Jurkat, Clone E6-1 (cell line): Measurements from ENCODE around the gene EVI5L.
A peak's percentile ranks its signal among the peaks of the same experiment; 100 is the strongest.

ENCODE experiments used
- DNase-seq: peaks from one replicate; pipeline ENCODE4 v3.0.0-alpha.2; 2011; ENCODE audit warnings: low read depth, low spot score
- H3K4me3 ChIP-seq: 2 replicates; pipeline ENCODE4 v1.5.1; 2011; ENCODE audit warnings: mild to moderate bottlenecking, low read length, control low read depth, moderate library complexity

Gene EVI5L

DNA sequence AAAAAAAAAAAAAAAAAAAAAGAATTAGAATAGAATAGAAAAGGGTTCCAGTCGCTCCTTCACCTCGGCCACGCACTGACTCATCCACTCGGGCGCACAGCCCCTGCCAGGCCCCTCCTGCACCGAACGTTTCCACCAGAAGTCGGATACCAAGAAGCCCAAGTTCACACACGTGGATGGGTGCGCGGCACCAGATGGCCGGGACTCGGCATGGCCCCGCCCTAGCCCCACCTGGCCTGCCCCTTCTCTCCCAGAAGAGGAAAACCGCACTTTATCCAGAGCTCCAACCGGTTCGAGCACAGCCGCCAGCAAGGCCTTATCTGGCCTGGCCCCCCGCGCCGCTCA, 38.3 kb downstream of the EVI5L start:
- DNase-seq = no peak
- H3K4me3 ChIP-seq = no peak overlapping the region

DNA sequence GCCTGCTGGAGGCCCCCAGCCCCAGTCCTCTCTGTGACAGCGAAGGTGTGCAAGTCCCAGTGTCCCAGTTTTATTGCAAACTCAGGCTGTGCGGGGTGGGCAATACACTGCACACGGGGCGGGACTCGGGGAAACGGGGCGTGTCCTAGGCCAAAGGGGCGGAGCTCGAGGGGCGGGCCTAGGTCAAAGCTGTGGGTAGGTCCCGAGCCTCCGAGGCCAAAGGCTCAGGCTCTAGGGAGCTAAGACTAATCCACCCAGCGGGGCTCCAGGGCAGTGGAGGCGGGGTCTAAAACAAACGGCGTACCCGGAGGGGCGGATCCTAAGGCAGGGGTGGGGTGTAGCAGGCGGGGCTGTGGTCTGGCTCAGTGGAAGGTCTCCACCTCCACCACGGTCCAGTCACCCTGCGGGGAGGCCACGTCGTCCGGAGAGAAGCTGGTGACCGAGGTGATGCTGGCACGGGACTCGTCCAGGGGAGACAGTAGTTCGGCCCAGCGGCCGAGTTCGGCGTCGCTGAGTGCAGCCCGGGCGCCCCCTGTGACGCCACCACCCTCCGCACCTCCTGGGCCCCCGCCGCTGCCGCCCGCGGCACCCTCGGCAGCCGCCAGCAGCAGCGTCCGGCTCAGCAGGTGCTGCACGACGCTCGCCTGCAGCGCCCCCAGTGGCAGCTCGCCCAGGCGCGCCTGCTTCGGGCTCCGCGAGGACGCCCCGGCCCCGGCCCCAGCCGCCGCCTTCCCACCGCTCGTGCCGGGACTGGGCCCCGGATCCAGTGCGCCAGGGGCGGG, 38.8 kb downstream of the EVI5L start:
- H3K4me3 ChIP-seq = peak overlapping the region; percentile 51
- DNase-seq = peak; percentile 76

DNA sequence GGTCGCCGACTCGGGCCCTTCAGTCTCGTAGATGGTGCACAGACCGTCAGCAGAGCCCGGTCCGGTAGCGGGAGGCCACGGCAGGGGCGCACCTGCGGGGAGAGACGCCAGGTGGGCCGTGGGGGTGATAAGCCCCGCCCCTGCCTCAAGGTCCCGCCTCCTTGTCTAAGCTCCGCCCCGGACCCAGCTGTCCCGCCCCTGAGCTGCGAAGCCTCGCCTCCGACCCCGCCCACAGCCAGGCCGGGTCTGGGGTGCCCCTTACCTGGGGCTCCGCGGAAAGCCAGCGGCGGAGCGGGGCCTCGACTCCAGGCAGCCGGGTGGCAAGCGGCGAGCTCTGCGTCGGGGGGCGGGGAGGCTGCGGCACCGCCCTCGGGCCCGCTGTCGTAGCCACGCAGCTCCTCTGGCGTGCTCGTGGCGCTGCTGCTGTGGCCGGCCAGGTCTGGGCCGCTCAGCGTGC, 39.5 kb downstream of the EVI5L start:
- no peak for DNase-seq
- peak overlapping the region; percentile 37 for H3K4me3 ChIP-seq

- no peak overlapping the region for H3K4me3 ChIP-seq
- DNase-seq = peak; percentile 82
Observed at GRCh38 chr19:7869910-7870511, 40.0 kb downstream of the EVI5L start.

DNA sequence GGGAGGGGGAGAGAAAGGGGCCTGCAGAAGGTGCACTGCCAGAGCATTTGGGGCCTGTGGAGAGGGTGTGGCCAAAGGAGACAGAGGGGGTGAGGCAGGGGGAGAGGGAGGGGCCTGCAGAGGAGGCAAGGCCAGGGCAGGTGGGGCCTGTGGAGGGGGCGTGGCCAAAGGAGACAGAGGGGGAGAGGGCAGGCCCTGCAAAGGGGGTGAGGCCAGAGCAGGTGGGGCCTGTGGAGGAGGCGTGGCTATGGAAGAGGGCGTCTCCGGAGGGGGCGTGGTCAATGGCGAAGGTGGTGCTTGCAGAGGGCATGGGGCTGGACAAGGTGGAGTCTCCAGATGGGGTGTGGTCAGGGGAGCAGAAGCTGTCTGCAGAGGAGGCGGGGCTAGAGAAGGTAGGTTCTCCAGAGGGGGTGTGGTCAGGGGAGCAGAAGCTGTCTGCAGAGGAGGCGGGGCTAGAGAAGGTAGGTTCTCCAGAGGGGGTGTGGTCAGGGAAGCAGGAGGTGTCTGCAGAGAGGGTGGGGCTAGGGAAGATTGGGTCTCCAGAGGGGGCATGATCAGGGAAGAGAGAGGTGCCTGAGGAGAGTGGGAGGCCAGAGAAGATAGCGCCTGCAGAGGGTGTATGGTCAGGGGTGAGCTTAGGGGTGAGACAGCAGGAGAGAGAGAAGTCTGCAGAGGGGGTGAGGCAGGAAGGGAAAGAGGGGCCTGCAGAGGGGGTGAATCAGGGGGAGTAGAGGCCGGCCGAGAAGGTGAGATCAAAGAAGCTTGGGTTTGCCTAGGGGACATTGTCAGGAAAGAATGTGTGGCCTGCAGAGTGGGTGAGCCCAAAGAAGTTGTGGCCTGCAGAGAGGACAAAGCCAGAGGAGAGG, 40.8 kb downstream of the EVI5L start:
- DNase-seq = peak; percentile 86
- H3K4me3 ChIP-seq = no peak overlapping the region

DNA sequence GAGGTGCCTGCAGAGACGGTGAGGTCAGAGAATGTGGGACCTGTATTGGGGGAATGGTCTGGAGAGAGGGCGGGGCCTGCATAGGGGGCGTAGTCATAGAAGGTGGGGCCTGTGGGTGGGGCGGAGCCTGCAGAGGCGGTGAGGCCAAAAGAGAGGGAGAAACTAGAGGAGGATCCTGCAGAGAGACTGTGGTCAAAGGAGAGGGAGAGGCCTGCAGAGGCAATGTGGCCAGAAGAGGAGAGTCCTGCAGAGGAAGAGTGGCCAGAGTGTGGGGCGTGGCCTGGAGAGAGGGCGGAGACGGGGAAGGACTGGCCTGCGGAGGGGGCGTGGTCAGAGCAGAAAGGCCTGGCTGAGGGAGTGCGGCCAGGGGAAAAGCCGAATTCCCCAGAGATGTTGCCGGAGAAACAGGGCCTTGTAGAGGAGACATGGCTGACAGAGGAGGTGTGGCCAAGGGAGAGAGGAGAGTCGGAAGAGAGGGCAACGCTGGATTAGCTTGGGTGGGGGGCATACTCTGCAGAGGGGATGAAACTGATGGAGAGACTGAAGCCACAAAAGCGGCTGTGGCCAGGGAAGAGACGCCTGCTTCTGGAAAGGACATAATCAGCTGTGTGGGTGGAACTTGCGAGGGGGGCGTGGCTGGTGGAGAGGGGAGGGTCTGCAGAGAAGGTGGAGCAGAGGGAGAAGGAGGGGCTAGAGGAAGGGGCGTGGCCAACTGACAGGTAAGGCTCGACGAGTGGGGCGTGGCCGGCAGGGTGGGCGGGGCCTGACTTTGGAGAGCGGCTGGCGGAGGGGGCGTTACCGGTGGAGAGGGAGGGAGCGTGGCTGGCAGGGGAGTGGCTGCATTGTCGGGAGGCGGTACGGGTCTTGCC, 41.7 kb downstream of the EVI5L start:
- DNase-seq = peak; percentile 68
- no peak overlapping the region for H3K4me3 ChIP-seq

- DNase-seq = no peak
- no peak overlapping the region for H3K4me3 ChIP-seq
Observed at GRCh38 chr19:7872306-7873204, 42.5 kb downstream of the EVI5L start.

GRCh38 chr19:7873304-7874075, 43.5 kb downstream of the EVI5L start:
- no peak for DNase-seq
- H3K4me3 ChIP-seq = peak overlapping the region; percentile 48

DNA sequence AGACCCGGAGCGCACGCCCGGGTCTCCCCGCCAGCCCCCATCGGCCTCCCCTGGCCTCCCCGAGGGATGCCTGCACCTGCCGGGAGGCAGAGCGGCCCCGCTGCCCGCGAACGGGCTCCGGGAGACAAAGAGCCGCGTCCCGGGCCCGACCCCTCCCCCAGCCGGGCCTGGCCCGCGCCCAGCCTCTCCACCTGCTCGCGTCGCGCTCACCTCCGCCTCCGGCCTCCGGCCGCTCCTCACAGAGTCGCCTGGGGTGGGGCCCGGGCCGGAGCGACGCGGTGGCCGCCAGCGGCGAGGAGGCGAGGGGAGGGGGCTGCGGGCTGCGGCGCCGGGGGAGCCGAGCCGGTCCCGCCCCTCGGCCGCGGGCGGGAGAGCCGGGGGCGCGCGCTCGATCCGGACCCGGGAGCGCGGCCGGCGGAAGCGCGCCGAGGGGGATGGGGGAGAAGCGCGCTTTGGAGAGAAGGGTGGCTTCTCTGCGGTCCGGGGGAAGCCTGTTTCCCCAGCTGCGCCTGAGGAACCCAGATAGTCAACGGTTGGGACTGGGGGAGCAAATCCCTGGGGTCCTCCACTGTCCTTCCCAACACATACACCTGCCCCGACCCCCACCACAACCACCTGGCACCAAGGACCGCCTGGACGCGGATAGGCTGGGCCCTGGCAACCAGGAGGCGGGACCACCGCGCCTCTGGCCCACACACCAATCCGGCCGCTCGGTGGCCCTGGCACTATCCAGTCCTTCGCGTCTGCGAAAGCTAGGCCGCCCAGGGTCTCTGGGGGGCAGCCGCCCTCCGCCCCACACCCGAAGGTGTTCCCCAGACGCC, 44.3 kb downstream of the EVI5L start, which contains the start of gene PRR36:
Gene PRR36, minus strand, starts transcription at position 315 of the 821 bp plus-strand sequence. CDS start 701 bp downstream, outside the sequence.
- DNase-seq = no peak
- H3K4me3 ChIP-seq = peak within 1 kb of the TSS; percentile 52

- no peak for DNase-seq
- H3K4me3 ChIP-seq = peak overlapping the region; percentile 52; the same call in 1 of the 2 replicates
Observed at GRCh38 chr19:7874897-7875273, 44.9 kb downstream of the EVI5L start.

DNA sequence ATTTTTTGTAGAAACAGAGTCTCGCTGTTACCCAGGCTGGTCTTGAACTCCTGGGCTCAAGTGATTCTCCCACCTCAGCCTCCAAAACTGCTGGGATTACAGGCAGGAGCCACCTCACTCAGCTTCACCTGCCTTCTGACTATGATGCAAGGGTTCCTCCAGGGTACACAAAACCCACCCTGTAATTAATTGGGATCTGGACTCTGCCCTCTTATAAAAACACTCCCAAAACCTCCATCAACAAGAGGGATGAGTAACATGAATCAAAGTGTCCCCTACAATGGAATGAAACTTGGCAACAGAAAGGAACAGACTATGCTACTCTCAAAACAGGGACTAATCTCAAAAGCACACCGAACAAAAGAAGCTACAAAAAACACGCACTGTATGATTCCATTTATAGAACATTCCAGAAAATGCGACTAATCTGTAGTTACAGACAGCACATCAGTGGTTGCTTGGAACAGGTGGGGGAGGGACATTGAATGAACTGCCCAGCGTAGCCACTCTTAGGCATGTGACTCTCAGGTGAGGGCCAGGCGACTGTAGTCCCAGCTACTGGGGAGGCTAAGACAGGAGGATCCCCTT, 47.3 kb downstream of the EVI5L start:
- DNase-seq = no peak
- H3K4me3 ChIP-seq = no peak overlapping the region

DNA sequence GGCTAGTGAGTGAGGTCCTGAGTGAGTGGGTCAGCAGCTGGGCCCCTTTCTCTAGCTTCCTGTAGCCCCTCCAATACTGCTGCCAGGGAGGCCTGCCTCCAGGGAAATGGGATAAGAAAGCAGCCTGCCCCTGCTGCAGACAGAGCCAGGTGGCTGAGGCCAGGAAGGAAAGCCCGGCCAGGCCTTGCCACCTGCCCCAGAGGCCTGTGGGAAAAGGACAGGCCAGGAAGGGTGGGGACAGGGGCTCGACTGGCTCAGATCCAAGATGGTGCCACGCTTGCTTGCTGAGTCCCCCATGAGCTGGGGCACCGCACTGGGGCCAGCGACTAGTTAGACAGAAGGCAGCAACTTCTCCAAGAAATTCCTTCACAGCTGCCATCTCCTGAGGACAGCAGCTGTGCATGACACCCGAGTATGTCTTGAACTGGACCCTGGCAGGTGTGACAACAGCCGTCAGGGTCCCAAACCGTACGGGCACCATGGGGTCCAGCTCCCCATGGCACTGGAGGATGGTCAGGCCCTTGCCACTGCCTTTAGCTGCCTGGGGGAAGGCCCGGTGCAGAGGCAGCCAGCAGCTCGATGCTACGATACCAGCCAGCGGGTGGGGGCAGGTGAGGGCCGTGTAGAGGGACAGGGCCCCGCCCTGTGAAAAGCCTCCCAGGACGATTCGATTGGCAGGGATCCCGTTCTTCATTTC, 49.2 kb downstream of the EVI5L start:
- no peak overlapping the region for H3K4me3 ChIP-seq
- DNase-seq = no peak

- no peak overlapping the region for H3K4me3 ChIP-seq
- no peak for DNase-seq
Observed at GRCh38 chr19:7879836-7880235, 49.8 kb downstream of the EVI5L start.

GRCh38 chr19:7881910-7882309, 51.9 kb downstream of the EVI5L start:
- H3K4me3 ChIP-seq = no peak overlapping the region
- no peak for DNase-seq

GRCh38 chr19:7883105-7883504, 53.1 kb downstream of the EVI5L start:
- no peak for DNase-seq
- H3K4me3 ChIP-seq = no peak overlapping the region
